GM18502 (cell line): ENCODE data around the gene IFNGR2.
A peak's percentile ranks its signal among the peaks of the same experiment; 100 is the strongest.
"Not testable (repeated sequence)": the region's sequence is repeated elsewhere in the genome, so short reads cannot be mapped to it uniquely, and the experiment has no call there.

Experiments used
- ATAC-seq: cut with Tn5 transposase; IDR thresholded peaks from one replicate; pipeline ENCODE4 v1.9.1; 2021; ENCODE audit warnings: mild to moderate bottlenecking; ENCODE audit not compliant: unreplicated experiment, poor library complexity

The IFNGR2 gene

GRCh38 chr21:33433425-33434114, 30.4 kb downstream of the IFNGR2 start:
- no peak for ATAC-seq

GRCh38 chr21:33434770-33435360, 31.7 kb downstream of the IFNGR2 start:
- peak; percentile 90 for ATAC-seq

GRCh38 chr21:33437140-33437539, 33.9 kb downstream of the IFNGR2 start:
- no peak for ATAC-seq

GRCh38 chr21:33441489-33442477, 38.6 kb downstream of the IFNGR2 start:
- peak; percentile 78 for ATAC-seq

GRCh38 chr21:33443194-33443593, 40.0 kb downstream of the IFNGR2 start:
- ATAC-seq = no peak

- no peak for ATAC-seq
These were observed 41.3 kb downstream of the IFNGR2 start for GRCh38 chr21:33444499-33444898.

- not testable (repeated sequence) for ATAC-seq
These were observed 43.4 kb downstream of the IFNGR2 start for GRCh38 chr21:33446620-33447019.

GRCh38 chr21:33449616-33450015, 46.4 kb downstream of the IFNGR2 start:
- no peak for ATAC-seq

GRCh38 chr21:33451634-33452071, 48.4 kb downstream of the IFNGR2 start:
- ATAC-seq = no peak

- no peak for ATAC-seq
These were observed 49.1 kb downstream of the IFNGR2 start for GRCh38 chr21:33452362-33452761.

- no peak for ATAC-seq
These were observed 52.7 kb downstream of the IFNGR2 start for GRCh38 chr21:33455686-33456446.

- no peak for ATAC-seq
These were observed 55.6 kb downstream of the IFNGR2 start for GRCh38 chr21:33458861-33459260.

GRCh38 chr21:33461538-33462250, 58.5 kb downstream of the IFNGR2 start:
- no peak for ATAC-seq

GRCh38 chr21:33469183-33469582, 66.0 kb downstream of the IFNGR2 start:
- not testable (repeated sequence) for ATAC-seq

- ATAC-seq = no peak
These were observed 67.5 kb downstream of the IFNGR2 start for GRCh38 chr21:33470701-33471100.

GRCh38 chr21:33473344-33473743, 70.1 kb downstream of the IFNGR2 start:
- no peak for ATAC-seq

GRCh38 chr21:33477066-33477465, 73.9 kb downstream of the IFNGR2 start:
- ATAC-seq = no peak

GRCh38 chr21:33478182-33478581, 75.0 kb downstream of the IFNGR2 start:
- ATAC-seq = no peak

GRCh38 chr21:33478935-33479678, 75.9 kb downstream of the IFNGR2 start:
- ATAC-seq = peak; percentile 25
